ENCODE measurements around the gene AK2. TPM values are rescaled to one million over a fixed set of nuclear protein-coding genes. Genes with fewer than 3 reads are reported as not detected.
A peak's percentile ranks its signal among the peaks of the same experiment; 100 is the strongest.

AK2 gene
- total and polyA plus RNA-seq, 10 of the 15 experiments (the other 5 are each of a cell fraction or from before 2014, with no cell fraction given): 52.3 to 500 (median 278) TPM

DNA sequence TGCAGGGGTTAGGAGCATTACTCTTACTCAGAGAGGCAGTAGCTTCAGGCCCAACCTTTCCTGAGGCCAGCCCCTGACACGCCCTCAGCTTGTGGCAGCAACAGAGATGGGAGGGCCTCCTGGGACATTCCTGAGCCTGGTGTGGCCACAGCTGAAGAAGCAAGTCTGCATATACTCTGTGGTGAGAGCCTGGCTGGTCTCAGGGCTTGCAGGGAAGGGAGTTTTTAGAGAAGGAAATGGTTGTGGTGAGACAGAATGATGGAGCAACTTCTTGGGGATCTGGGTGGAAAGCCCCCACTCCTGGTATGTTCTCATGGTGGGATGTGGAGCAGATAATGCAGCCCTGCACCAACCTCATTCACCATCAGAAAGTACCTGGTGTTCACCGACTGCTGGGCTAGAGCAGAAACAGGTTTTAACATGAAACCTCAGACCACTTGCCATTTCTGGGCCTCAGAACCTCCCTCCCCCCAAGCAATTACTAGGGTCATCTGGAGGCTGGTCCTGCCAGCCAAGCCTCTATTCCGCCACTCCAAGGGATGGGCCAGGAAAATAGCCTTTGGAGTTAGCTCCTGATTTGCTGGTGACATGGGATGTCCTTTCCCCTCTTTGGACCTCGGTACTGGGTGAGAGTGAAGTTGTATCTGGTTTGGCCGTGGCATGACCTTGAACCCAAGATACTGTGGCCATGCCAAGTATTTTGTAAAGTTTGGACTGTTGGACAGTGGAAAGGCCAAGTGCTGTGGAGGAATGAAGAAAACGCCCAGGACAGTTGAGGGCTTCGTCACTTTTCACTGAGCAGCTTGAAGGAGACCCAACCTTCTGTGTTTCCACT lies 44.0 kb downstream of the AK2 start (continued):
- no peak for TF ChIP-seq RCOR1 (conservative IDR thresholded peaks at IDR 0.05; ENCODE audit: low read depth, low read length)
- TF ChIP-seq GABPA (IDR thresholded peaks at IDR 0.05; ENCODE audit: low read depth): no peak
- no peak for TF ChIP-seq FOXK2 (IDR thresholded peaks at IDR 0.05)
- peak; percentile 82 for TF ChIP-seq CBFB (IDR thresholded peaks at IDR 0.05; ENCODE audit: low read depth)
- TF ChIP-seq, protein P1, sequence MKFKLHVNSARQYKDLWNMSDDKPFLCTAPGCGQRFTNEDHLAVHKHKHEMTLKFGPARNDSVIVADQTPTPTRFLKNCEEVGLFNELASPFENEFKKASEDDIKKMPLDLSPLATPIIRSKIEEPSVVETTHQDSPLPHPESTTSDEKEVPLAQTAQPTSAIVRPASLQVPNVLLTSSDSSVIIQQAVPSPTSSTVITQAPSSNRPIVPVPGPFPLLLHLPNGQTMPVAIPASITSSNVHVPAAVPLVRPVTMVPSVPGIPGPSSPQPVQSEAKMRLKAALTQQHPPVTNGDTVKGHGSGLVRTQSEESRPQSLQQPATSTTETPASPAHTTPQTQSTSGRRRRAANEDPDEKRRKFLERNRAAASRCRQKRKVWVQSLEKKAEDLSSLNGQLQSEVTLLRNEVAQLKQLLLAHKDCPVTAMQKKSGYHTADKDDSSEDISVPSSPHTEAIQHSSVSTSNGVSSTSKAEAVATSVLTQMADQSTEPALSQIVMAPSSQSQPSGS (IDR thresholded peaks at IDR 0.05; ENCODE audit: low read length): peak; percentile 88
- peak; percentile 62; the same call in 1 of the 2 replicates for TF ChIP-seq PAX5 (IDR thresholded peaks at IDR 0.05; ENCODE audit: borderline replicate concordance, low read depth, low read length)
- TF ChIP-seq MXI1 (IDR thresholded peaks at IDR 0.05; ENCODE audit: low read depth, low read length): 0 out of 2 replicates have a peak, but pooled peaks have one; percentile 36
- peak; percentile 50; the same call in 1 of the 2 replicates for TF ChIP-seq JUNB (IDR thresholded peaks at IDR 0.05)
- peak; percentile 95 for TF ChIP-seq SKIL (IDR thresholded peaks at IDR 0.05; ENCODE audit: low read depth, poor library complexity, severe bottlenecking)
- peak; percentile 12; the same call in 1 of the 2 replicates for TF ChIP-seq NR2C1 (IDR thresholded peaks at IDR 0.05)
- peak; percentile 100 for TF ChIP-seq IKZF2 (IDR thresholded peaks at IDR 0.05)
- TF ChIP-seq NKRF (conservative IDR thresholded peaks at IDR 0.05): no peak; the same call in 1 of the 2 replicates
- TF ChIP-seq HDAC6 (IDR thresholded peaks at IDR 0.05; ENCODE audit: unreplicated experiment): no peak
- no peak for TF ChIP-seq SIX5 (IDR thresholded peaks at IDR 0.05; ENCODE audit: low read depth, low read length, severe bottlenecking)
- TF ChIP-seq ZNF274 (IDR thresholded peaks at IDR 0.05; ENCODE audit: insufficient read depth, insufficient read length): no peak
- no peak for TF ChIP-seq MYC (IDR thresholded peaks at IDR 0.05; ENCODE audit: insufficient read depth, insufficient read length, insufficient replicate concordance, low read length, severe bottlenecking)
- 0 out of 2 replicates have a peak, but pooled peaks have one; percentile 40 for TF ChIP-seq ZNF24 (IDR thresholded peaks at IDR 0.05)
- TF ChIP-seq NR2F1 (conservative IDR thresholded peaks at IDR 0.05): peak; percentile 79; the same call in 1 of the 2 replicates
- no peak for TF ChIP-seq ESRRA (IDR thresholded peaks at IDR 0.05; ENCODE audit: low read length)
- no peak for TF ChIP-seq ZNF217 (IDR thresholded peaks at IDR 0.05)
- TF ChIP-seq TCF3 (IDR thresholded peaks at IDR 0.05; ENCODE audit: borderline replicate concordance, insufficient read depth, low read depth, low read length): peak; percentile 26; the same call in 1 of the 2 replicates
- TF ChIP-seq HDGF (IDR thresholded peaks at IDR 0.05): peak; percentile 33; the same call in 1 of the 2 replicates
- peak; percentile 91 for TF ChIP-seq NFIC (IDR thresholded peaks at IDR 0.05; ENCODE audit: low read depth, low read length)
- no peak for TF ChIP-seq ZNF622 (IDR thresholded peaks at IDR 0.05)
- TF ChIP-seq BHLHE40 (IDR thresholded peaks at IDR 0.05; ENCODE audit: borderline replicate concordance in 1 of 2, low read depth in 2 of 2, low read length in 1 of 2): peak in 1 of 2 experiments; percentile 57; a peak in 2 of 4 replicates
- peak; percentile 29; the same call in 1 of the 2 replicates for TF ChIP-seq IRF4 (IDR thresholded peaks at IDR 0.05; ENCODE audit: low read depth, low read length)
